GM18502 (cell line): ENCODE data around the gene GSPT1.
"Not testable (repeated sequence)": the region's sequence is repeated elsewhere in the genome, so short reads cannot be mapped to it uniquely, and the experiment has no call there.

Experiments used
- ATAC-seq: cut with Tn5 transposase; IDR thresholded peaks from one replicate; pipeline ENCODE4 v1.9.1; 2021; ENCODE audit warnings: mild to moderate bottlenecking; ENCODE audit not compliant: unreplicated experiment, poor library complexity

GSPT1 gene

DNA sequence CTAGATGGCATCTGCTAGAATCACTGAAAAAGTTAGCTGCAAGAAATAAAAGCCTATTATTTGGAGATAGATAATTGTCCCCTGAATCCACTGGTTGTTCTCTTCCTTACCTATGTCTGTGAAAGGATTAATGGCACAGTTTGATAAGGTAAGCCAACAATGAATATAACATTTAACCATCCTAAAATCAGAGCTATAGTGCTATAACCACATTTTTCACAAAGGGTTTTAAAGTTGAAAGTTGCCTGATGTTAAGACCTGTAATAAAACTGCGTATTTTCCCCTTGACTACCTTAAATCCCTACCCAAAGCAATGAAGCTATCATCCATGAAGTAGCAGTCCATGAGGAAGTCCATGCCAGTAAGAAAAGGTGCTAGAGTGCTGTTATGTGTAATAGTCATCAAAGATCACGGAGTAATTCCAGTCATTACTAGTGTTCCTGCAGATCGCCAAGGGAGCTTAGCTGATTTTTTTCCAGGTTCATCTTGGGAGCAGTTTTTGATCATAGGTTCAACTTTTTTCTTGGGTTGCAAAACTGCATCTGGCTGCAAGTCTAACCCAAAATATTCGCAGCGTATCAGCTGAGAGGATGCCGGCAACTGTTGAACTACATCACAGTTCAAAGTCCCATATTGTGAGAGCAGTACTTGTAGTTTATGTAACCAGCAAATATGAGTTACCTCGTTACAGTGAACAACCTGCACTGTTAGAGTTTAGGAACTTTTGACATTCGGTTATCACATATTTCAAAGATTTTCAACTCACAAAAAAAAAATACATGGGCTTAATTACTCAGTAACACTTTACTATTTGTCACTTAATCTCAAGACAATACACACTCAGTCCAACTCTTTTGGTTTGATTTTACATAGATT lies 46.2 kb downstream of the GSPT1 start:
- no peak for ATAC-seq

DNA sequence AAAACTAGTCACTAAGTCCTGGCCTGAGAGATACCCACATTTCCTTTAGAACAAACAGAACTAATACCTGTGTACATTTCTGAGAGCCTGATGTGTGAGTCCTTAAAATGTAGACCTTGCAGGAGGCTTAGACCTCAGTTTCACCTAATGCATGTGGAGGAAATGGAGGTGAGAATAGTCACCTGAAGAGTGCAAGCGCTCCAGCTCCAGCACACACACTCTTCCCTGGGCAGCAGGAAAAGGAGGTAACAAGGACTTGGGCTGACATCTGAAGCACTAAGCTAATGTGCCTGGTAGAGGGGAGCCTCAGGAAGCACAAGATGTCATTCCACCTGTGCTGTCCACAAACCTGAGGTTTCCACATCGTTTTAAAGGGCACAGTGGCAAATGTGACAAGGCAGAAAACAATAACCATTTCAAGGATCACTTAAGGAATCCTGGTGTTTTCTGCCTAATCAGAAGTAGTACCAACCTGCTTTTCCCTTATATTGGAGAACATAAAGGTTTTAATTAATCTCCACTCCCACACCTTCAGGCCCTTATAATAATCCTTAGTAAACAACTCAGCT lies 47.3 kb downstream of the GSPT1 start:
- no peak for ATAC-seq

DNA sequence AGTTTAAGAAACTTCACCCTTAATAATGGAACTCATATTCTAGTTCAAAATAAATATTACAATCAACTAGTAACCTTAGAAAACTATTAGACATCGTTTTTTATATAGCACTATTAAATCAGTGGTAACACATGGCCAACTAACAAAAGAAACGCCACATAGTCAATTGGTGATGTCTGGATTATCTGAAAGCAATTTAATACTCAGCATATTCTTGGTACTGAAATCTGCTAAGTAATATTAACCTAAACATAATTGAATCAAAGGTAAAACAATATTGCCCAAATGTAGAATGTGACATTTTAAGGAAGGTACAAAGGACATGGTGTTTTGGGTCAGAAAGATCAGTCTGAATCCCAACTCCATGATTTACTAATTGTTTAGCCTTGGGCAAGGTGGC lies 53.3 kb downstream of the GSPT1 start:
- no peak for ATAC-seq

DNA sequence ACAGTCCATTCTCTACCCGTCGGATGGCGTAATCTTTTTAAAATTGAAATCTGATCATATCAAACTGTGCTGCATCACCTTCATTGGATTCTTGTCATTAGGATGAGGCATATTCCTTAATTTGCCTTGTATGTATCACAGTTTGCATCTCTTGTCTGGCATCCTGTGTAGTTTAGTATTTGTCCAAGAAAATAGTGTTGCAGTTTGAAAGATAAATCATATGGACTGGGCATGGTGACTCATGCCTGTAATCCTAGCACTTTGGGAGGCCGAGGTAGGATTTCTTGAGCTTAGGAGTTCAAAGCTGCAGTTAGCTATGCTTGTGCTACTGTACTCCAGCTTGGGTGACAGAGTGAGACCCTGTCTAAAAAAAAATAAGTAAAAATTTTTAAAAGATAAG lies 58.6 kb downstream of the GSPT1 start:
- no peak for ATAC-seq

DNA sequence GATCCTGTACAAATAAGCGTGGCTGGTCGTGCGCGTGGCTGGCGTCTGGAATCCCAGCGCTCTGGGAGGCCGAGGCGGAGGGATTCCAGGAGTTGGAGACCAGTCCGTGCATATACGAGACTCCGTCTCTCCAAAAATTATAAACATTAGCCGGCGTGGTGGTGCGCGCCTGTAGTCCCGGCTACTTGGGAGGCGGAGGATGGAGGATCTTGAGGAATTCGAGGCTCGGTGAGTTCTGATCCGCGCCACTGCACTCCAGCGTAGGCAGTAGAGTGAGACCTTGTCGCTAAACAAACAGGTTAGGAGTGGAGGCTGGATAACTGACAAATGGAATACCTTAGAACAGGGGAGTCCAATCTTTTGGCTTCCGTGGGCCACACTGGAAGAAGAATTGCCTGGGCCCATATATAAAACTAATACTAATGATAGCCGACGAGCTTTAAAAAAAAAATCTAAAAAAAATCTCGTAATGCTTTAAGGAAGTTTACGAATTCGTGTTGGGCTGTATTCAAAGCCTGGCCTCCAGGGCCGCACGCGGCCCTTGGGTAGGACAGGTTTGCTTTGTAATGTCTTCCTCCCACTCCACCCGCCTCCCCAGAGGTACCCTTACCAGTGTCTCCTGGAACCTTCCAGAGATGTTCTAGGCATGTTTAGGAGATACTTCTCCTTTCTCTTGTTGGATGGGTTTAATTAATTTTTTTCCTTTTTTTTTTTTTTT lies 63.5 kb downstream of the GSPT1 start:
- ATAC-seq: no peak

DNA sequence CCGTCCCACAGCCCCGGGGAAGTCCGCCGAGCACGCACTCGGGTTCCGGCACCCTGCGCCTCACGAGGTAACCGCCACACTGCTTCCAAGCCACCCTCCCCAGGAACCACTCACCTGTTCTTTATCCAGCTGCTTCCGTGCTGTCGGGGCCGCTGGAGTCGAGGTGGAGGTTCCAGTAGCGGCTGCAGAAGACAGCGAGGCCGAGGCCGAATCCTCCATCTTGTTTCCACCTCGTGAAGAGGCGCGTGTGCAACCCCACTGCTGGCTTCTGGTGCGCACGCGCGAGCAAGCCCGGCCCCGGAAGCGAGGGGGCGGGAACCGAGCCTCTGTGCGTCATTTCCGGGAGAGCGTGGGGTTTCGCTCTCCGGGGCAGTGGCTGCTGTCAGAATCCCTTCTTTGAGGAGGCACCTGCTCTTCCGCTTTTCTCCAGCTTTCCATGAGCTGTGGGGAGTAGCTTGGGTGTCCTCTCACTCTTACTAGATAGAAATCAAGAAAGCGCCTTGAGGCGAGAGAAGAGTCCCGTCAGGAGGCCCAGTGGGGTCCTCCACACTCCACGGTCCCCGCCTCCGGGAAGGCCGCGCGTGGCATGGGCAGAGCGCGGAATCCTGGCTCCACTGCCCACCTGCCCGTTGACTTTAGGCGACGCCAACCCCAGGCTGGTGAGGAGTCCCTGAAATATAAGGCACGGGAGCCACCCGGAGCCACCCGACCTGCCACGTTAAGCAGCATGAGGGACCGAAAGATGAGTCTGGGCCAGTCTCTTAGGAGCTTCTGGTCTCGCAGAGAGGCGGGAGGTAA lies 64.3 kb downstream of the GSPT1 start, which contains the start of gene RSL1D1:
TSS of gene RSL1D1 (minus strand) at position 249 of the 798 bp plus-strand sequence. CDS start at position 219, 30 bp downstream.
- peak; percentile 82 for ATAC-seq

DNA sequence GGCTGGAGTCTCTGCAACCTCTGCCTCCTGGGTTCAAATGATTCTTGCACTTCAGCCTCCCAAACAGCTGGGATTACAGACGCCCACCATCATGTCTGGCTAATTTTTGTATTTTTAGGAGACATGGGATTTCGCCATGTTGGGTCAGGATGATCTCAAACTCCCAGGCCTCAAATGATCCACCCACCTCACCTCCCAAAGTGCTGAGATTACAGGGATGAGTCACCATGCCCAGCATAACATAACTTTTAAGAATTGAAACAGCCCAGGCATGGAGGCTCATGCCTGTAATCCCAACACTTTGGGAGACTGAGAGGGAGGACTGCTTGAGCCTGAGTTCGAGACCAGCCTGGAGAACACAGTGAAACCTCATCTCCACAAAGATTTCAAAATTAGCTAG lies 66.9 kb downstream of the GSPT1 start:
- ATAC-seq: no peak

DNA sequence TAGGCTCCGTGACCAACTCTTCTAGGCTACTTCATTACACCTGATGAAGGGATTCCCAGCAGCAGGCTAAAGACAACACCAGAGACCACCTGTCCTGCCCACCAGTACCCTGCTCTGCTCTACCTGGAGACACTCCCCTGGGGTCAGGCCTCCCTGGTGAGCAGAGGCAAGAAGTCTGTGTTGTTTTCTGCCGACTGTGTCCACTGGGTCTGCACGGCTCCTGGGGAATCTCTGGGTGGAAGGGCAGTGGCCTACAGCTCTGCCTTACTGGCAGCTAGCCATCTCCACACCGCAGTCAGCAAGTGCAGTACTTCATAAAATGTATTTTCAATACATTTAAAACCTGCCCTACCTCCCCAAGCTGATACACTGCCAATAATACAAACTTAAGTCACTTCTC lies 71.3 kb downstream of the GSPT1 start:
- no peak for ATAC-seq

DNA sequence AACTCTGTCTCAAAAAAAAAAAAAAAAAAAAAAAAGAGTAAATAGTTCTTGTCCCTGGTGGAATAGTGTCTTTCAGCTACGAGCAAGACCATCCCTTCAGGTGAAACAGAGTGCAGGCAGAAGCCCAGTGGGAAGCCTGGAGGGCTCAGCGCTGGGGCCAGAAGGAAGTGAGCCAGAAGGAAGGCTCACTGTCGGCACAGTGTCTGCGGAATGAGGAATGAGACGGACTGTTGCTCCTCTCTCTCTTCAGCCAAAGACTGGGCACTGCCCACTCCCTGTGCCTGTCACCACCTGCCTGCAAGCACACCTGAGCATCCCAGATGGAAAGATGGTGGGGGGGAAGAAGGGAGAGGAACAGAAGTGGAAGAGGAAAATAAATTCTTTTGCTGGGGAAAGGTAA lies 71.9 kb downstream of the GSPT1 start:
- ATAC-seq: no peak

DNA sequence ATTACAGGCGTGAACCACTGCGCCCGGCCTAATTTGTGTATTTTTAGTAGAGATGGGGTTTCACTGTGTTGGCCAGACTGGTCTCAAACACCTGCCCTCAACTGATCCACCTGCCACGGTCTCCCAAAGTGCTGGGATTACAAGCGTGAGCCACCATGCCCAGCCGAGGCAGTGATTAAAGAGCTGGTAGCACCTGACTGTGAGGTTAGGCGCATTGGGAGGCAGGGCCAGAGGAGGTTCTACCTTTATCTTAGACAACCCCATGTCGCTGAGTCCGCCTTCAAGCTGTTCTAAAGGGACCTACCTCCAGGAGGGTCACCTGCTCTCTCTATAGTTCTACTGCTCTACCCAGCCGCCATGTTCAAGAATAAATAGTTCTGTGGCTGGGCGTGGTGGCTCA lies 72.5 kb downstream of the GSPT1 start:
- ATAC-seq: no peak

DNA sequence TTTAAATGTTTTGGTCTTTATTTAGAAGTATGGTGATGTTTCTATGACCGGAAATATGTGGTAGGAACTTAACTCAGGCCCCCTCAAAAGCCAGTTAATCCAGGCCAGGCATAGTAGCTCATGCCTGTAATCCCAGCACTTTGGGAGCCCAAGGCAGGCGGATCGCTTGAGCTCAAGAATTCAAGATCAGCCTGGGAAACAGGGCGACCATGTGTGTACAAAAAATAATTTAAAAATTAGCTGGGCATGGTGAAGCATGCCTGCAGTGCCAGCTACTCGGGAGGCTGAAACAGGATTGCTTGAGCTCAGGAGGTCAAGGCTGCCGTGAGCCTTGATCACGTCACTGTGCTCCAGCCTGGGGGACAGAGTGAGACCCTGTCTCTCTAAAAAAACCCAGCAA lies 74.7 kb downstream of the GSPT1 start:
- ATAC-seq: no peak

DNA sequence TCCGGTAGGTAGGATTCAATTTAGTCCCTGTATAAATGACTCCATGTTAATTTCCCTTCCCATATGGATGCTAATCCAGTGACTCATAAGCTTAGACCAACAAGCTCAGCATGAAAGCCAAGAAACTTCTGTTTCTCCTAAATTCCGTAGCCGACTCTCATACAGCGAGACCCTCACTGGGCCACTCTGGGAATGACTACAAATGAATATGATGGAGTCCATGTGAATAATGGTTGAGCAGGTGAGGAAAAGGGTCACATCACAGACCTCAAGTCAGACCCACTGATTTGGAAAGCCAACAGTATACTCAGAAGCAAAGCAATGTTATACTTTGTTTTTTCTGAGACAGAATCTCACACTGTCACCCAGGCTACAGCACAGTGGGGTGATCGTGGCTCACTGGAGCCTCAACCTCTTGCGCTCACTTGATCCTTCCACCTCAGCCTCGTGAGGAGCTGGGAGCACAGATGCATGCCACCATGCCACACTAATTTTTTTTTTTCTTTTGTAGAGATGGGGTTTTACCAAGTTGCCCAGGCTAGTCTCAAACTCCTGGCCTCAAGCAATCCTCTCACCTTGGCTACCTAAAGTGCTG lies 79.0 kb downstream of the GSPT1 start:
- ATAC-seq: no peak

DNA sequence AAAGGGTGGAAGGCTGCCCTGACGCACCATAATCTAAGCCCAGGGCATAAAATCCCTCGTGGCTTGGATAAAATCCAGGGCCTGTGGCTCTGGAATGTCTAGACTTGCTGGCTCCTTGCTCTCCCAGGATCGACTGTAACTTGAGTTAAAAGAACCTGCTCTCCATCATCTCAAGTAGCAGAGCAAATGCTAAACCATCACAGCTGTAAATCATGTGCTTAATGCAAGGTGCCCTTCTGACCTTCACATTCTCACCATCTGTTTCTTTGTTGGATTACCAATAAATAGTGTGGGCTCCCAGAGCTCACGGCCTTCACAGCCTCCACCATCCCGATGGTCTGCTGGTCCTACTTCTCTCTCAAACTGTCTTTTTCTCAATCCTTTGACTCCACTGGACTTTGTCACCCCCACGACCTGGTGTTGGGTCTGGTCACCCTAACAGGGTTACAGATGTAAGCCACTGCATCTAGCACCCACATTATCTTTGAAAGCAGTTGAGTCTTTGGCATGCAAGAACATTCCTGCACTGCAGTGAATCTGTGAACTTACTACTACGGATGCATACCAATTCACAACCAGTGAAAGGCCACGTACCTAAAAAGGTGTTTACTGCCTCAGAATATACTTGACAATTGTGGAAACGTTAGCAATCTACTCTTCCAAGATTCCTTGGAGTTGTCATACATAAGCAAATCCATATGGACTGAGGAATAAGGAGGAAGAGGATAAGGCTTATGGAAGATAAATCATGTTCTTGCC lies 79.7 kb downstream of the GSPT1 start:
- ATAC-seq: no peak

DNA sequence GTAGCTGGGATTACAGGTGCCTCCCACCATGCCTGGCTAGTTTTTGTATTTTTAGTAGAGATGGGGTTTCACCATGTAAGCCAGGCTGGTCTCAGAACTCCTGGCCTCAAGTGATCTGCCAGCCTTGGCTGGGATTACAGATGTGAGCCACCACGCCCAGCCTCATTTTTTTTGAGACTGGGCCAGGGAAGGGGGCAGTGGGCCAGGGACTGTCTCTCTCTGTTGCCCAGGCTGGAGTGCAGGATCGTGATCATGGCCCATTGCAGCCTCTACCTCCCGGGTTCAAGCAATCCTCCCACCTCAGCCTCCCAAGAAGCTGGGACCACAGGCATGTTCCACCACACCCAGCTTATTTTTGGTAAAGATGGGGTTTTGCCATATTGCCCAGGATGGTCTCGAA lies 80.4 kb downstream of the GSPT1 start:
- no peak for ATAC-seq

DNA sequence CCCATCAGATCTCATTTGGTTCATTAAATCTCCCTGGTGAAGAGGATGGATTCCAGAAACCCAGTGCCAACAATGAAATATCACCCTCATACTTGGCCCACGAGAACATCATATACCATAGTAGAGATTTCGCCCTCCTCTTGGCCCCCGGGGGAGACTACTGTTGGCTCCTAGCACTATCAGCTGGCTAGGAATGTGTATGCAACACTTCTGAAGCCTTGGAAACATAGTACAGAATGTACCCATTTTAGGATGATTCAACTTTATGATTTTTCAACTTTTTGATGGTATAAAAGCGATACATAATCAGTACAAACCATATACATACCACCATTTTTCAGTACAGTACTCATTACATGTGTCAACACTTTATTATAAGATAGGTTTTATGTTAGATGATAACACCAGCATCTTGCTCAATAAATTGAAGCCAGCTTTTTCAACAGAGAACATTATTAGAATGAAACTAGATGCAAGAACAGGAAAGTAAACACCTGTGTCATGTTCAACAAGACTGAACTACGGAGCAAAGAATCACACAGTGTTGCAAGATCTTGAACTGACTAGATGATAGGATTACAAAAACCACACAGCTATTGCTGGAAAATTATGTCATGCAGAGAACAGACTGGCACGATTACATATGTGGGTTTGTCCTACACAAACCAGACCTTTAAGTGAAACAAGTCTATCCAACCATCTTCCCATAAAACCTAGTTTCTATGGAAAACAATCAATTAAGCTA lies 81.6 kb downstream of the GSPT1 start:
- ATAC-seq: no peak

DNA sequence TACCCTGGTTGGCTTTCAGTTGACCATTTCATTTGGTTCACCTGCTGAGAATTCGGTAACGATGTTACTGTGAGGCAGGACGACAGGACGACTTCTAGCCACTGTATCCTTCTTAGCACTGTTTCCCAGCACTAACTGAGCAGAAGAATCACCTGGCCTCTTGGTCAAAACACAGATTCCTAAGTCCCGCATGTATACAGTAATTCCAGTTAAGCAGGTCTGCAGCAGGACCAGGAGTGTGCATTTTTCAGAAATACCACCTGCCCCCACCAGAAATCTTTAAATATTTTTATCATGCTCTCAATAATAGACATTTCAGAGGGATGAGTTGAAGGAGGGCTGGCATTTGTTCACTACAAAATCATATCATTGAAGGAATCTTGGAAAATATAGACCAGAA lies 87.1 kb downstream of the GSPT1 start:
- no peak for ATAC-seq

DNA sequence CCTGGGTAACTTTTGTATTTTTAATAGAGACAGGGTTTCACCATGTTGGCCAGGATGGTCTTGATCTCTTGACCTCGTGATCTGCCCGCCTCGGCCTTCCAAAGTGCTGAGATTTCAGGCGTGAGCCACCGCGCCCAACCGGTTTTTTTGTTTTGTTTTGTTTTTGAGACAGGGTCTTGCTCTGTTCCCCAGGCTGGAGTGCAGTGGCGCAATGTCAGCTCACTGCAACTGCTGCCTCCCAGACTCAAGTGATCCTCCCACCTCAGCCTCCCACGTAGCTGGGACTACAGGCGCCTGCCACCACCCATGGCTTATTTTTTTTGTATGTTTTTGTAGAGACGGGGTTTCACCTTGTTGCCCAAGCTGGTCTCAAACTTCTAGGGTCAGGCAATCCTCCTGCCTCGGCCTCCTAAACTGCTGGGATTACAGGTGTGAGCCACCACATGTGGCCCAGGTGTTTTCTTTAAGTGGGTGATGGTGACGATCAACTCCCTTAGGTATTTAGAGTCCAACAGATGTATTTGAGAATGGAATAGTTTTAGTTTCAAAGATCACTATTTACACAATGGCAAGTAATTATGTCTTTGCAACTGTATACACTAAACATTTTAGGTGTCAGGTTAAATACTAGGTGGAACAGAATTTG lies 90.1 kb downstream of the GSPT1 start:
- not testable (repeated sequence) for ATAC-seq

DNA sequence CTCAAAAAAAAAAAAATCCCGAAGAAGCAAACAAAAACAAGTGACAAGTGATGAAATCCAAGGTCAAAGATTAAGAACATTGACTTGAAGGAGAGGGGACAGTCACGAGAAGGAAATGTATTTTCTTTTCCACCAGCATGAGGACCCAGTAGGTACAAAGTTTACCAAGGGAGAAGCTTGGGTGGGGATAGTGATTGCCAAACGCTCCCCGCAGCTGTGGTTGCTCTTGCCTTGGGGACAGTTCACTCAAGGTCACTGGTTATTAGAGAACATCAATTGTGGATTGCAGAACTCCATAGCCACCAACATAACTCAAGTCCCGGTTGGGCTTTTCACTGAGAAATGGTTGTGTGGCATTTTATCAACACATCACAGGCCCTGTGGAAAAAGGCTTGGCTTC lies 91.4 kb downstream of the GSPT1 start:
- no peak for ATAC-seq
